ES-I3 (cell line): ENCODE data around the gene DNAAF3.
"Not testable (repeated sequence)": the region's sequence is repeated elsewhere in the genome, so short reads cannot be mapped to it uniquely, and the experiment has no call there.

Source experiments
- H3K36me3 ChIP-seq: 2 replicates; pipeline ENCODE4 v1.6.1; 2013; ENCODE audit warnings: mild to moderate bottlenecking, low read length, control low read depth, moderate library complexity; ENCODE audit not compliant: insufficient read depth
- H3K4me1 ChIP-seq: 2 replicates; pipeline ENCODE4 v1.6.1; 2013; ENCODE audit warnings: mild to moderate bottlenecking, control low read depth, low read length; ENCODE audit not compliant: insufficient read depth
- H3K9ac ChIP-seq: 2 replicates; pipeline ENCODE4 v1.6.1; 2013; ENCODE audit warnings: low read depth, mild to moderate bottlenecking, low read length, moderate library complexity
- H3K9me3 ChIP-seq: 2 replicates; pipeline ENCODE4 v1.6.1; 2013; ENCODE audit warnings: mild to moderate bottlenecking, low read length, moderate library complexity; ENCODE audit not compliant: control insufficient read depth, insufficient read depth

The DNAAF3 gene

GRCh38 chr19:55166530-55167268, at the start of gene DNAAF3:
TSS of gene DNAAF3 (minus strand) at chr19:55166613. CDS start at chr19:55166413, 200 bp downstream.
- no peaks in the 10 kb centered on the region for H3K4me1 ChIP-seq
- H3K36me3 ChIP-seq, result no peaks in the 10 kb centered on the region
- H3K9me3 ChIP-seq, result no peaks in the 10 kb centered on the region
- H3K9ac ChIP-seq, result peak within 1 kb of the TSS; percentile 55

DNA sequence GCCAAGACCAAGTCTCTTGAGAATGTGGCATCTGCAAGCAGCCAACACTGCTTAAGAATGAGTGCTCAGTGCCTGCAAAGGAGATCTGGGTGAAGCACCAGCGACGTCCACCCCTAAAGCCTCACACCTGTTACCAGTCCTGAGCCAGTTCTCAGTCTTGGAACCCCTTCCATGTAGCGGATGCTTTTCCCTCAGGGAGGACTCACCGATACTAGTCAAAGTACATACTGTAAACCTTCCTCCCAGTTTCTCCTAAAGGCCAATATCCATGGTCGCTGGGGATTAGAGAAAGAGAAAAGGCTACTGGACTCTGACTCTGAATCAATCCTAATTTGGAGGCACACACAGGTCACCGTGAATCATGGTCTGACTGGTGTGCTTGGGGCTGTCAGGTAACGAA, 47.1 kb upstream of the DNAAF3 start:
- Histone ChIP-seq H3K9me3 (peaks cover 6% of the 10 kb centered on the region), H3K4me1 (peaks cover 6% of the 10 kb centered on the region; the same call in 1 of the 2 replicates), H3K9ac (no peak overlapping the region), H3K36me3 (no peaks in the 10 kb centered on the region)

DNA sequence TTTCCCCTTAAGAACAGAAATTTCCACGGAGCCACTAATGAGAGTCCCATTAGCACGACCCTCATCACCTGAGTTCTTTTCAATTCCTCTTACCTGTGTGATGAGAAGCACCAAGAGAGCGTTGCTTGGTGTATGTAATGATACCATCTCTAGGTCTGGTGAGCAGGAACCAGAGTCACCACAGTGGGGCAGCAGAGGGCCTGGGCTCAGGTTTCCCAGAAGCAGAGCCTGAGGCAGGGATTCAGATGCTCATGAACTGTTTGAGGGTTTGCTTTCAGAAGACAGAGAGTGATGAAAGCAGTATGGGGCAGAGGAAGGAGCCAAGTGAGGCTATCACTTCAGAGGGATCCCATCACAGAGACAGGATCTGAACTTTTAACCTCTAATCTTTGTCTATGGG, 46.0 kb upstream of the DNAAF3 start:
- H3K9ac ChIP-seq, result no peak overlapping the region
- H3K4me1 ChIP-seq, result peaks cover 6% of the 10 kb centered on the region; the same call in 1 of the 2 replicates
- peaks cover 6% of the 10 kb centered on the region for H3K9me3 ChIP-seq
- H3K36me3 ChIP-seq, result no peaks in the 10 kb centered on the region

GRCh38 chr19:55209693-55210472, 43.5 kb upstream of the DNAAF3 start:
- Histone ChIP-seq H3K9me3 (peaks cover 6% of the 10 kb centered on the region), H3K4me1 (peaks cover 6% of the 10 kb centered on the region; the same call in 1 of the 2 replicates), H3K9ac (no peak overlapping the region), H3K36me3 (no peaks in the 10 kb centered on the region)

DNA sequence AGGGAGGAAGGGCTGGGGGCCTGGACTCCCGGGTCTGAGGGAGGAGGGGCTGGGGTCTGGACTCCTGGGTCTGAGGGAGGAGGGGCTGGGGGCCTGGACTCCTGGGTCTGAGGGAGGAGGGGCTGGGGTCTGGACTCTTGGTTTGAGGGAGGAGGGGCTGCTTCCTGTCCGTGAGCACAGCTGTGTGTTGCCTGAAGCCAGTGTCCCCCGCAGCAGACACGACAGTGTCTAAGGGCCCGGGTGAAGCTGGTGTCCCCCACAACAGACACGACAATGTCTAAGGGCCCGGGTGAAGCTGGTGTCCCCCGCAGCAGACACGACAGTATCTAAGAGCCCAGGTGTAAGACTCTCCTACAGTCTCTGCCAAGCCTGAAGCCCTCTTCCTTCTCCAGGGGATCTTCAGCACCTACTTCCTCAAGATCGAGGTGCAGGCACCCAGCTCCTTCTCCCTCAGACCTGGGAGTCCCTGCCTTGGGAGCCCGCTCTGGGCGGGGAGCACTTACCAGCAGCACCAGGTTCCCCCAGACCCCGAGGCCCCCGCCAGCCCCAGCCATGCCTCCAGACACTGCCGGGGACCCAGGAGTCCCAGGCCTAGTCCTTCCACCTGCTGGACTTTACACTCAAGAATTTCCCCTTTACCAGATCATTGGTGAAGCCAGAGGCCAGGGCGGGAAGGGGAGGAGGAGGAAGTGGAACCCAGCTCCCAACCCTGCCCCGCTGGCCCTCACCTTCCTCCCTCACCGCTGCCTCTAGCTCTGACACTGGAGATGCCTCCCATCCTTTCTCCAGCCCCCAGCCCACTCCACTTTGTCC, 42.7 kb upstream of the DNAAF3 start, which contains the start of gene PTPRH:
TSS of gene PTPRH (minus strand) at position 622 of the 813 bp plus-strand sequence. CDS start at position 554, 68 bp downstream.
- peaks cover 6% of the 10 kb centered on the region; the same call in 1 of the 2 replicates for H3K4me1 ChIP-seq
- H3K9me3 ChIP-seq, result peaks cover 6% of the 10 kb centered on the region
- no peaks in the 10 kb centered on the region for H3K36me3 ChIP-seq
- H3K9ac ChIP-seq, result no peak within 1 kb of the TSS

GRCh38 chr19:55206664-55207500, 40.5 kb upstream of the DNAAF3 start:
- Histone ChIP-seq H3K36me3 (no peaks in the 10 kb centered on the region), H3K9ac (peak overlapping the region; percentile 62), H3K9me3 (no peaks in the 10 kb centered on the region), H3K4me1 (peaks cover 6% of the 10 kb centered on the region; the same call in 1 of the 2 replicates)

DNA sequence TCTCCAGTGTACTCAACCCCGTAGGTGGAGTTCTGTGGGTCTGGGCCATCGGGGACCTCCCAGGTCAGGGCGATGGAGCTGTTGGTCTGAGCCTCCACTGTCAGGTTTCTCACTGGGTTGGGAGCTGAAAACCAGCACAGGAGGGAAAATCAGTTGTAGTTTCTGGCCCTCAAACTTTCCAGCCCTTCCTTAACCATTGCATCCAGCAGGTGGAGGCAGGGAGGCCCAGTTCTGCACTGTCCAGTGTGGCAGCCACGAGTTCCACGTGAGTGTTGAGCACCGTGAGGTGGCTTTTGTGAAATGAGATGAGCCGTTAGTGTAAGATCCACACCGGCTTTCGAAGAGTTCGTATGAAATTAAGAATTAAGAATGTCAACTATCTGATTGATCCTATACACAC, 35.8 kb upstream of the DNAAF3 start:
- not testable (repeated sequence) for H3K4me1 ChIP-seq, H3K36me3 ChIP-seq, H3K9me3 ChIP-seq, H3K9ac ChIP-seq

- Histone ChIP-seq H3K36me3 (no peaks in the 10 kb centered on the region), H3K9ac (no peak overlapping the region), H3K4me1 (no peaks in the 10 kb centered on the region), H3K9me3 (no peaks in the 10 kb centered on the region)
Observed at GRCh38 chr19:55199620-55200204, 33.3 kb upstream of the DNAAF3 start.

DNA sequence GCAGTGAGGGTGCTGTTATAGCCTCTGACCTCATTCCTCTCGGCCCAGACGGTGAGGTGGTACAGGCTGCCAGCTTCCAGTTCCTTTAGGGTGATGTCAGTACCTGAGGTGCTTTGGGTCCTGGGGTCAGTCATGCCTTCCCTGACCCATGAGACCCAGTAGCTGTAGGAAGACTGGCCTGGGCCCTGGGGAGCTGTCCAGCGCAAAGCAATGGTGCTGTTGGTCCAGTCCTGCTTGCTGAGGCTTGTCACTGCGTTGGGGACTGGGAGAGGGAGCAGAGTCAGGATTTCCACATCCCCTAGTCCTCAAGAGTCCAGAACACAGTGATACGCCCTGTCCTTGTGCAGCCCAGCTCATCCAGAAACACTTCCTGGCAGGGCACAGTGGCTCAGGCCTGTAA, 32.2 kb upstream of the DNAAF3 start:
- Histone ChIP-seq H3K4me1 (no peaks in the 10 kb centered on the region), H3K9me3 (no peaks in the 10 kb centered on the region), H3K9ac (no peak overlapping the region), H3K36me3 (no peaks in the 10 kb centered on the region)

DNA sequence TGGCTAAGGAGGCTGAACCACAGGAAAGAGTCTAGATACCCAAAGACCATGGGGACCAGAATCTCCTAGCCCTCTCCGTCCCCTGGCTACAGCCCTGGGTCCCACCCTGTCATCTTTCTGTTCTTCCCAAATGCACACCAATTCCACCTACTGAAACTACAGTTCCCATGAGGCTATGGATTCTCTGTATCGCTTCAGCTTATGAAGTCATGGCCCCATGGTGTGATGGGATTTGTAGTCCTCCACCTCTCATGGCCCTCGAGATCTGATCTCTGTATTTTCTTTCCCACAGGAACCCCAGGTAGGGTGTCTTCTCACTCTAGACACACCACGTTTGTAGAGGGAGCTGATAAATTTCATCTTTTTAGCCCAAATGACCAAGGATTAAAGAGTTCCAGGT, 31.1 kb upstream of the DNAAF3 start:
- Histone ChIP-seq H3K4me1 (no peaks in the 10 kb centered on the region), H3K36me3 (no peaks in the 10 kb centered on the region), H3K9me3 (no peaks in the 10 kb centered on the region), H3K9ac (no peak overlapping the region)

DNA sequence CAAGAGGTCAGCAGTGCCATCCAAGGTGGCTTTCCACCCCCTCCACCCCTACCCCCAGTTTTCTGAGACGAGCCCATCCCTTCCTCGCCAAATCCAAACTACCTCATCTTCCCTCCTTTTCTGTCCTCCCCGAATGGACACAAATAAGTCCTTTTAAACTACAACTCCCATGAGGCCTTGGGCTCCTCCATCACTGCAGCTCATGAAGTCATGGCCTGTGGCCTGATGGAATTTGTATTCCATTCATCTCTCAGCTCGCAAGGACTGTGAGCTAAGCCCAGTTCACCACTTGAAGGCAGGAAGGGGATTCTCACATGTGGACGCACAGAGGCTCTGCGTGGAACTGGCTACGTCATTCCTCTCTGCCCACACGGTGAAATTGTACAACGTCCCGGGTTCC, 30.4 kb upstream of the DNAAF3 start:
- H3K9me3 ChIP-seq, result no peaks in the 10 kb centered on the region
- H3K9ac ChIP-seq, result no peak overlapping the region
- H3K4me1 ChIP-seq, result no peaks in the 10 kb centered on the region
- H3K36me3 ChIP-seq, result no peaks in the 10 kb centered on the region

DNA sequence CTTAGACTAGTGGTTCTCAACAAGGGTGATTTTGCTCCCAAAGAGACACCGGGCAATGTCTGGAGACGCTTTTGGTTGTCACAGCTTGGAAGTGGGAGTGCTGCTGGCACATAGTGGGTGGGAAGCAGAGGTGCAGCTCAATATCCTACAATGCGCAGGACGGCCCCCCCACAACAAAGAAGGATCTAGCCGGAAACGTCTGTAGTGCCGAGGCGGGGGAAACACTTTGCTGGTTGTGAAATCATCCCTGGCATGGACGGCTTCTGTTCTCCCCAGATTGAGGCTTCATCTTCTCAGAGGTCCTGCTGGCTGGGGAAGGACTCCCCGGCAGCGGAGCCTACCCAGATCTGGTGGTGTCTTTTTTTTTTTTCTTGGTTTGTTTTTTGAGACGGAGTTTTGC, 27.1 kb upstream of the DNAAF3 start:
- Histone ChIP-seq H3K36me3 (no peaks in the 10 kb centered on the region), H3K4me1 (no peaks in the 10 kb centered on the region), H3K9ac (no peak overlapping the region), H3K9me3 (no peaks in the 10 kb centered on the region)

DNA sequence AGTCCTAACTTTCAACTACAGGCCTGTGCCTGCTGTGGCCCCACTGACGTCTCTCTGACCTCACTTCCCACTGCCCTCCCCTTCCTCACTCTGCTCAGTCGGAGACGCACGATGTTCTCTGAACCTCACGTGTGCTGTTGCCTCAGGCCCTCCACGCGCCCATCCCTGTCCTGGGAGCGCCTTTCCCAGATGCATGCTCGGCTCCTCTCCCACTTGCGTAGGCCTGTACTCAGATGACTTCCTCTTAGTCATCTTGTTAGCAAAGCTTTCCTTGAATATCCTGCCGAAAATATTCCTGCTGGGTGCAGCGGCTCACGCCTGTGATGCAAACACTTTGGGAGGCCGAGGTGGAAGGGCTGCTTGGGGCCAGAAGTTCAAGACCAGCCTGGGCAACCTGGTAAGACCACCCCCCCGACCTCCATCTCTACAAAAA, 23.0 kb upstream of the DNAAF3 start:
- H3K36me3 ChIP-seq, result no peaks in the 10 kb centered on the region
- no peaks in the 10 kb centered on the region for H3K9me3 ChIP-seq
- H3K9ac ChIP-seq, result no peak overlapping the region; the same call in 1 of the 2 replicates
- no peaks in the 10 kb centered on the region for H3K4me1 ChIP-seq
